ENCODE results near the gene ASGR2.
"Not testable (repeated sequence)": the region's sequence is repeated elsewhere in the genome, so short reads cannot be mapped to it uniquely, and the experiment has no call there.

The ASGR2 gene

GRCh38 chr17:7107795-7108559, 6.6 kb downstream of the ASGR2 start:
- DNase-seq (ENCODE audit: low read depth): no peak
- no peak overlapping the region for H3K4me3 ChIP-seq (replicated peaks; ENCODE audit: low read depth, low read length)
- no peak for TF ChIP-seq CTCF (IDR thresholded peaks at IDR 0.05; ENCODE audit: low read length, missing control alignments)

GRCh38 chr17:7107012-7107754, 7.4 kb downstream of the ASGR2 start:
- no peak for DNase-seq (ENCODE audit: low read depth)
- no peak for TF ChIP-seq CTCF (IDR thresholded peaks at IDR 0.05; ENCODE audit: low read length, missing control alignments)
- no peak overlapping the region for H3K4me3 ChIP-seq (replicated peaks; ENCODE audit: low read depth, low read length)

- TF ChIP-seq CTCF (IDR thresholded peaks at IDR 0.05; ENCODE audit: low read length, missing control alignments): no peak
- H3K4me3 ChIP-seq (replicated peaks; ENCODE audit: low read depth, low read length): no peak overlapping the region
- no peak for DNase-seq (ENCODE audit: low read depth)
These were observed 12.2 kb downstream of the ASGR2 start for GRCh38 chr17:7102421-7102820.

GRCh38 chr17:7101531-7101930, 13.1 kb downstream of the ASGR2 start:
- TF ChIP-seq CTCF (IDR thresholded peaks at IDR 0.05; ENCODE audit: low read length, missing control alignments): no peak
- DNase-seq (ENCODE audit: low read depth): no peak
- no peak overlapping the region for H3K4me3 ChIP-seq (replicated peaks; ENCODE audit: low read depth, low read length)

GRCh38 chr17:7100641-7101379, 13.8 kb downstream of the ASGR2 start:
- not testable (repeated sequence) for H3K4me3 ChIP-seq (replicated peaks; ENCODE audit: low read depth, low read length); DNase-seq (ENCODE audit: low read depth)

- no peak for DNase-seq (ENCODE audit: low read depth)
- H3K4me3 ChIP-seq (replicated peaks; ENCODE audit: low read depth, low read length): no peak overlapping the region
- TF ChIP-seq CTCF (IDR thresholded peaks at IDR 0.05; ENCODE audit: low read length, missing control alignments): no peak
These were observed 15.7 kb downstream of the ASGR2 start for GRCh38 chr17:7098802-7099459.

- TF ChIP-seq CTCF (IDR thresholded peaks at IDR 0.05; ENCODE audit: low read length, missing control alignments): no peak
- no peak for DNase-seq (ENCODE audit: low read depth)
- no peak overlapping the region for H3K4me3 ChIP-seq (replicated peaks; ENCODE audit: low read depth, low read length)
These were observed 16.7 kb downstream of the ASGR2 start for GRCh38 chr17:7097940-7098339.
